IMR-90 (cell line): Measurements from ENCODE around the gene DCANP1. TPM values are rescaled to one million over a fixed set of nuclear protein-coding genes. Genes with fewer than 3 reads are reported as not detected.

Experiments used
- ATAC-seq: fragments of 200-7000 bp; cut with Tn5 transposase; 2 replicates; pipeline ENCODE4 v1.9.1; 2020; ENCODE audit warnings: low read depth, mild to moderate bottlenecking, moderate library complexity
- BruUV-seq: library from RNA; stranded (reverse); fragments of 400-500 nt; replicated peaks from 2 replicates; lab custom pipeline; 2021; lab: Mats Ljungman, UMichigan
- CTCF ChIA-PET: fragments of 300-600 bp; formaldehyde crosslinking; extraction: SDS; loops from one replicate; lab custom pipeline; 2021; ENCODE audit warnings: antibody characterized with exemption; lab: Yijun Ruan, JAX
- POLR2A ChIA-PET: fragments of 300-600 bp; sonication (Branson Sonifier 250); formaldehyde crosslinking; loops from one replicate; lab custom pipeline; 2022; ENCODE audit warnings: antibody characterized with exemption; ENCODE audit not compliant: unreplicated experiment; lab: Charles Lee
- DNase-seq: peaks from one replicate; pipeline ENCODE4 v3.0.0; 2013
- H2AFZ ChIP-seq: replicated peaks from 2 replicates; pipeline ENCODE3; 2013; ENCODE audit warnings: low read length, mild to moderate bottlenecking; ENCODE audit not compliant: poor library complexity
- H2AK5ac ChIP-seq: 2 replicates; pipeline ENCODE4 v1.6.1; 2013; ENCODE audit warnings: low read depth, low read length, inconsistent platforms
- H2AK9ac ChIP-seq: replicated peaks from 2 replicates; pipeline ENCODE3; 2013; ENCODE audit warnings: mild to moderate bottlenecking, low read depth, low read length, moderate library complexity; ENCODE audit not compliant: poor library complexity
- H2BK120ac ChIP-seq: 2 replicates; pipeline ENCODE4 v1.6.1; 2013; ENCODE audit warnings: low read depth, low read length, inconsistent platforms
- H2BK15ac ChIP-seq: 3 replicates; pipeline ENCODE4 v1.6.1; 2013; ENCODE audit warnings: low read depth, low read length, inconsistent platforms
- H2BK20ac ChIP-seq: 2 replicates; pipeline ENCODE4 v1.6.1; 2013; ENCODE audit warnings: low read depth, mild to moderate bottlenecking, inconsistent platforms, low read length, moderate library complexity
- H2BK5ac ChIP-seq: 2 replicates; pipeline ENCODE4 v1.6.1; 2013; ENCODE audit warnings: mild to moderate bottlenecking, low read depth, low read length, inconsistent platforms; ENCODE audit not compliant: poor library complexity, severe bottlenecking
- H3K14ac ChIP-seq: replicated peaks from 2 replicates; pipeline ENCODE4 v1.6.1; 2013; ENCODE audit warnings: low read depth, low read length, inconsistent platforms
- H3K18ac ChIP-seq: 2 replicates; pipeline ENCODE4 v1.6.1; 2013; ENCODE audit warnings: low read depth, low read length, control low read depth
- H3K23ac ChIP-seq: 2 replicates; pipeline ENCODE4 v1.6.1; 2013; ENCODE audit warnings: low read depth, low read length, inconsistent platforms
- H3K27ac ChIP-seq: 2 replicates; pipeline ENCODE4 v1.5.1; 2013; ENCODE audit warnings: mild to moderate bottlenecking, control low read depth, low read length; ENCODE audit not compliant: insufficient read depth
- H3K27me3 ChIP-seq: 2 replicates; pipeline ENCODE4 v1.6.1; 2013; ENCODE audit warnings: low read length; ENCODE audit not compliant: control insufficient read depth, insufficient read depth
- H3K36me3 ChIP-seq: 2 replicates; pipeline ENCODE4 v1.6.1; 2013; ENCODE audit warnings: low read length, mixed read lengths; ENCODE audit not compliant: control insufficient read depth, insufficient read depth
- H3K4ac ChIP-seq: 2 replicates; pipeline ENCODE4 v1.6.1; 2013; ENCODE audit warnings: low read depth, low read length, inconsistent platforms
- H3K4me1 ChIP-seq: 2 replicates; pipeline ENCODE4 v1.6.1; 2013; ENCODE audit warnings: low read length, mixed read lengths; ENCODE audit not compliant: control insufficient read depth, insufficient read depth
- H3K4me2 ChIP-seq: 2 replicates; pipeline ENCODE4 v1.6.1; 2013; ENCODE audit warnings: low read depth, mild to moderate bottlenecking, control low read depth, low read length, moderate library complexity
- H3K4me3 ChIP-seq: 2 replicates; pipeline ENCODE4 v1.5.1; 2013; ENCODE audit warnings: low read depth, mild to moderate bottlenecking, control low read depth, low read length, moderate library complexity; ENCODE audit not compliant: insufficient read depth
- H3K56ac ChIP-seq: 2 replicates; pipeline ENCODE4 v1.6.1; 2013; ENCODE audit warnings: low read length, inconsistent platforms; ENCODE audit not compliant: insufficient read depth; ENCODE audit errors: extremely low read depth
- H3K79me1 ChIP-seq, 2 experiments: 2 replicates each; pipeline ENCODE4 v1.6.1; 2013; ENCODE audit warnings: low read length in 2 of 2, inconsistent platforms in 1 of 2, low read depth in 1 of 2
- H3K9ac ChIP-seq: 2 replicates; pipeline ENCODE4 v1.6.1; 2013; ENCODE audit warnings: low read depth, low read length, control low read depth
- H3K9me1 ChIP-seq: 2 replicates; pipeline ENCODE4 v1.6.1; 2013; ENCODE audit warnings: low read length, inconsistent platforms; ENCODE audit not compliant: insufficient read depth
- H3K9me3 ChIP-seq: 2 replicates; pipeline ENCODE4 v1.6.1; 2013; ENCODE audit warnings: low read length; ENCODE audit not compliant: control insufficient read depth, insufficient read depth
- H4K20me1 ChIP-seq: 2 replicates; pipeline ENCODE4 v1.6.1; 2013; ENCODE audit warnings: low read length, inconsistent platforms; ENCODE audit not compliant: insufficient read depth
- H4K5ac ChIP-seq: 2 replicates; pipeline ENCODE4 v1.6.1; 2013; ENCODE audit warnings: mild to moderate bottlenecking, low read depth, low read length, control low read depth
- H4K8ac ChIP-seq, 2 experiments: 2 replicates each; pipeline ENCODE4 v1.6.1; 2013; ENCODE audit warnings: low read depth in 2 of 2, low read length in 2 of 2, control low read depth in 1 of 2, inconsistent platforms in 1 of 2
- H4K91ac ChIP-seq: 2 replicates; pipeline ENCODE4 v1.6.1; 2013; ENCODE audit warnings: low read depth, low read length, inconsistent platforms; ENCODE audit not compliant: insufficient read depth
- FOS ChIP-seq: fragments of 150-350 bp; IDR thresholded peaks from 2 replicates; pipeline ENCODE4 v1.6.1; 2016; ENCODE audit warnings: low read depth, low read length
- MAZ ChIP-seq: IDR thresholded peaks from 2 replicates; pipeline ENCODE4 v1.6.1; 2012; ENCODE audit warnings: low read depth, mild to moderate bottlenecking, low read length, improper control_type of control experiment, moderate library complexity, borderline replicate concordance
- RAD21 ChIP-seq: IDR thresholded peaks from 2 replicates; pipeline ENCODE4 v1.6.1; 2012; ENCODE audit warnings: low read length, improper control_type of control experiment
- RFX5 ChIP-seq: IDR thresholded peaks from 2 replicates; pipeline ENCODE4 v1.8.0; 2012; ENCODE audit warnings: low read depth, mild to moderate bottlenecking, low read length, moderate library complexity
- USF2 ChIP-seq: fragments of 150-350 bp; IDR thresholded peaks from 2 replicates; pipeline ENCODE4 v1.6.1; 2017; ENCODE audit warnings: mild to moderate bottlenecking, antibody characterized with exemption, low read length, low read depth
- WGBS, 2 experiments: methylation state at CpG; one replicate each; pipeline versions ENCODE4 v1.1.5 to v1.1.7; 2013; ENCODE audit warnings: missing lambda C conversion rate in 2 of 2; ENCODE audit not compliant: insufficient read length in 1 of 2; ENCODE audit errors: extremely low coverage in 2 of 2; 5-methylcytosine and 5-hydroxymethylcytosine counted together
- dilution Hi-C: fragments of 300-500 bp; cut with HindIII; formaldehyde crosslinking; loops from one replicate; pipeline ENCODE4 v1.14.3; 2018; ENCODE audit warnings: low sequenced_read_pairs; ENCODE audit not compliant: unreplicated experiment
- in situ Hi-C: fragments of 300-500 bp; cut with MboI; formaldehyde crosslinking; loops from 3 replicates; pipeline ENCODE4 v1.14.3; 2019; ENCODE audit warnings: low sequenced_read_pairs, inconsistent platforms, mixed read lengths
- intact Hi-C: fragments of 100-400 bp; cut with micrococcal nuclease; formaldehyde crosslinking; loops from 2 replicates; pipeline ENCODE4 v1.10.0; 2022
- polyA plus RNA-seq, 3 experiments: library from polyadenylated mRNA; depleted of rRNA; stranded (reverse); fragments of >200 nt; gene quantifications; 2 replicates each; pipeline ENCODE4 v1.2.3, GENCODE V29; 2012; ENCODE audit warnings: low replicate concordance in 1 of 3
- total RNA-seq: library from RNA; depleted of rRNA; stranded (reverse); fragments of >200 nt; gene quantifications from 2 replicates; pipeline ENCODE4 v1.2.3, GENCODE V29; 2012

Gene DCANP1
- total and polyA plus RNA-seq, 2 of the 4 experiments (the other 2 are of a cell fraction): not detected

DNA sequence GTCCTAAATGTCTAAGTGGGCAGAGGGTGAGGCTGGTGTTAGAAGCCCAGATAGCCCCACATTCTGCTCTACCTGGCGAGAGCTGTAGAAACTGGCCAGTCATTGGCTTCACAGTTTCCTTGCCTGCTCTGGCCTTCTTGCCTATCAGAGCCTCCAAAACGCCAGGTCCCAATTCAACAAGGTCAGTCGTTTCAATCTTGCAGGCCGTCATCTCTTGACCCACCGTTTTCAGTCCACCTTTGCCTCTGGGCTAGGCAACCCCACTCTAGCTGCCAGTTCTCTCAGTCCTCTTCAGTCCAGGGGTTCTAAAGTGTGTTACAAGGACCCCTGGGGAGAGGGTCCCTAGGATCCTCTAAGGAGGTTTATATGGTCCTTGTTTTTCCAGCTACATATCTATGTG, 25.0 kb upstream of the DCANP1 start (continued):
- TF ChIP-seq MAZ: no peak
- no peak for TF ChIP-seq USF2
- TF ChIP-seq RFX5: no peak
- no peak for TF ChIP-seq FOS

DNA sequence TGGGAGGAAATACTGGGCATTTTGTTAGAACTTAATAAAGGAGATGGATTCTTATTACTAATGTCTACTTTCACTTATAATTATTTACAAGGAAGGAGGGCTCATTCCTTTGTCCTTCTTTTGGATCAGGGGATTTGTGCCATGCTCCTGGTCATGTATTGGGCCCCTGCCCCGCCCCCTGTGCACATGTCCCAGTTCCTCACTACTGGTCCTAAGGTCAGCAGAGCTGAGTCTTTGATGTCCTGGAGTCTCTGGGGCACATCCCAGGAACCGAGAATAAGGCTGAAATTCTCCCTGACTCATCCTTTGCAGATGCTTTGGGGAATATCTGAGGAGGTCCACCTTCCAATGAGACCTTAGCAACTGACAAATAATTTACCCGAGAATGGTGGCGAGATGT, 24.6 kb upstream of the DCANP1 start:
- Histone ChIP-seq H4K5ac (no peak overlapping the region), H4K91ac (no peak overlapping the region), H3K9me3 (no peaks in the 10 kb centered on the region; the same call in 1 of the 2 replicates), H3K18ac (no peak overlapping the region), H3K79me1 (no peaks in the 10 kb centered on the region), H3K4me3 (no peak overlapping the region), H3K4me2 (no peak overlapping the region), H2BK120ac (no peak overlapping the region), H3K14ac (no peak overlapping the region), H2BK15ac (no peak overlapping the region), H4K8ac (no peak overlapping the region), H4K20me1 (no peaks in the 10 kb centered on the region), H3K23ac (no peak overlapping the region), H3K4me1 (no peaks in the 10 kb centered on the region), H2AK9ac (no peak overlapping the region), H3K4ac (no peak overlapping the region), H2BK20ac (no peak overlapping the region), H2AK5ac (no peak overlapping the region), H3K9me1 (no peaks in the 10 kb centered on the region), H2AFZ (no peak overlapping the region), H3K9ac (no peak overlapping the region), H3K36me3 (no peaks in the 10 kb centered on the region), H3K27ac (no peak overlapping the region), H2BK5ac (no peak overlapping the region), H3K56ac (no peak overlapping the region), H3K27me3 (peaks cover 72% of the 10 kb centered on the region)
- WGBS, 2 experiments: 20% methylated on average over 1 of the region's 4 CpGs; no CpG with 5 or more reads in 1 of the 2 experiments
- no peak for ATAC-seq
- DNase-seq: no peak
- CTCF ChIA-PET: interaction anchor here (0.6 kb wide), 1 partner anchor 96 kb away, joined by 3 read pairs; no protein-coding TSS in a partner anchor
- no peak for TF ChIP-seq FOS
- no peak for TF ChIP-seq RFX5
- TF ChIP-seq RAD21: no peak
- intact Hi-C loops (no loop called here), dilution Hi-C loops (loop anchor here (25.0 kb wide), 1 partner anchor 91 kb away; no protein-coding TSS in a partner anchor), in situ Hi-C loops (no loop called here)
- BruUV-seq: no TSS peak
- POLR2A ChIA-PET: no interaction called here
